Measurements from ENCODE around the gene CAMKMT.

CAMKMT gene

GRCh38 chr2:44751754-44752479 lies 390.2 kb downstream of the CAMKMT start:
- no peak overlapping the region for H3K4me3 ChIP-seq (ENCODE audit: low read depth, low read length)
- no peak for TF ChIP-seq CTCF (IDR thresholded peaks at IDR 0.05; ENCODE audit: low read depth, low read length, missing control alignments)
- no peak for DNase-seq (ENCODE audit: low read depth)

GRCh38 chr2:44752761-44753160 lies 391.0 kb downstream of the CAMKMT start:
- no peak for DNase-seq (ENCODE audit: low read depth)
- H3K4me3 ChIP-seq (ENCODE audit: low read depth, low read length), result no peak overlapping the region
- no peak for TF ChIP-seq CTCF (IDR thresholded peaks at IDR 0.05; ENCODE audit: low read depth, low read length, missing control alignments)

- no peak for TF ChIP-seq CTCF (IDR thresholded peaks at IDR 0.05; ENCODE audit: low read depth, low read length, missing control alignments)
- no peak for DNase-seq (ENCODE audit: low read depth)
- no peak overlapping the region for H3K4me3 ChIP-seq (ENCODE audit: low read depth, low read length)
These were observed 392.0 kb downstream of the CAMKMT start for GRCh38 chr2:44753552-44754285.

GRCh38 chr2:44758591-44758990 lies 396.8 kb downstream of the CAMKMT start:
- H3K4me3 ChIP-seq (ENCODE audit: low read depth, low read length), result no peak overlapping the region
- DNase-seq (ENCODE audit: low read depth), result no peak
- TF ChIP-seq CTCF (IDR thresholded peaks at IDR 0.05; ENCODE audit: low read depth, low read length, missing control alignments), result no peak

GRCh38 chr2:44759823-44760222 lies 398.1 kb downstream of the CAMKMT start:
- TF ChIP-seq CTCF (IDR thresholded peaks at IDR 0.05; ENCODE audit: low read depth, low read length, missing control alignments), result no peak
- DNase-seq (ENCODE audit: low read depth), result no peak
- no peak overlapping the region for H3K4me3 ChIP-seq (ENCODE audit: low read depth, low read length)

GRCh38 chr2:44763275-44763782 lies 401.6 kb downstream of the CAMKMT start:
- no peak for TF ChIP-seq CTCF (IDR thresholded peaks at IDR 0.05; ENCODE audit: low read depth, low read length, missing control alignments)
- H3K4me3 ChIP-seq (ENCODE audit: low read depth, low read length), result no peak overlapping the region
- DNase-seq (ENCODE audit: low read depth), result no peak

All from GM12864 (cell line).